ENCODE data around the gene CD55.

The CD55 gene

GRCh38 chr1:207305489-207305873 is 16.0 kb upstream of the CD55 start:
- H3K4me3 ChIP-seq (ENCODE audit: low read length) = no peak overlapping the region
- DNase-seq (ENCODE audit: low read depth) = no peak
- TF ChIP-seq CTCF (conservative IDR thresholded peaks at IDR 0.05; ENCODE audit: low read length) = no peak

GRCh38 chr1:207306023-207306422 is 15.5 kb upstream of the CD55 start:
- H3K4me3 ChIP-seq (ENCODE audit: low read length) = no peak overlapping the region
- no peak for TF ChIP-seq CTCF (conservative IDR thresholded peaks at IDR 0.05; ENCODE audit: low read length)
- DNase-seq (ENCODE audit: low read depth) = no peak

- DNase-seq (ENCODE audit: low read depth) = no peak
- no peak for TF ChIP-seq CTCF (conservative IDR thresholded peaks at IDR 0.05; ENCODE audit: low read length)
- H3K4me3 ChIP-seq (ENCODE audit: low read length) = no peak overlapping the region
Measured at GRCh38 chr1:207306603-207307002, 14.9 kb upstream of the CD55 start.

- TF ChIP-seq CTCF (conservative IDR thresholded peaks at IDR 0.05; ENCODE audit: low read length) = no peak
- no peak for DNase-seq (ENCODE audit: low read depth)
- H3K4me3 ChIP-seq (ENCODE audit: low read length) = no peak overlapping the region
Measured at GRCh38 chr1:207308451-207309190, 12.9 kb upstream of the CD55 start.

GRCh38 chr1:207309745-207310273 is 11.7 kb upstream of the CD55 start:
- TF ChIP-seq CTCF (conservative IDR thresholded peaks at IDR 0.05; ENCODE audit: low read length) = no peak

GRCh38 chr1:207311888-207312603 is 9.4 kb upstream of the CD55 start:
- DNase-seq (ENCODE audit: low read depth) = no peak
- no peak overlapping the region for H3K4me3 ChIP-seq (ENCODE audit: low read length)
- TF ChIP-seq CTCF (conservative IDR thresholded peaks at IDR 0.05; ENCODE audit: low read length) = no peak

More at GRCh38 chr1:207309745-207310273, 11.7 kb upstream of the CD55 start:
- H3K4me3 ChIP-seq (ENCODE audit: low read length) = no peak overlapping the region
- DNase-seq (ENCODE audit: low read depth) = peak; percentile 73

- no peak for TF ChIP-seq CTCF (conservative IDR thresholded peaks at IDR 0.05; ENCODE audit: low read length)
- peak; percentile 86 for DNase-seq (ENCODE audit: low read depth)
- no peak overlapping the region for H3K4me3 ChIP-seq (ENCODE audit: low read length)
Measured at GRCh38 chr1:207312604-207312920, 8.9 kb upstream of the CD55 start.
